Measurements from ENCODE around the gene MED25.
A peak's percentile ranks its signal among the peaks of the same experiment; 100 is the strongest.

MED25 gene

DNA sequence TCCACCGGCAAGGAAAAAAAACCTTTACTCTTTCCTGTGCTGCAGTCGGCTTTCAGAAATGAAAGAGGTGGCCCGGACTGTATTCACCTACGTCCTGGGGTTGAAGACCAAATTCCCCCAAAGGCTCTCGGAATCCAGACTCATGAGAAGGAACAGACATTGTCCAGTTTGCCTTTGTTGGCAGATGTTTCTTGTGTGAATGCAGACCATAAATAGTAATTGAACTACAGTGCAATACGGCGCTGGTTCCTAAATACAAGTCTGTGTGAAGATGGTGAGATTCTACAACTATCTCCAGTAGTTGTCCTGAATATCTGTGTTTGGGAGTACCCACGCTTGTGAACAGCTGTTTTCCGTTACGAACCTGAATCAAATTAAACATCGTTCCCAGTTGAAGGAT is 21.6 kb downstream of the MED25 start:
- FAIRE-seq = no peak
- DNase-seq (ENCODE audit: insufficient read length, low spot score) = no peak

- FAIRE-seq (no peak), DNase-seq (ENCODE audit: insufficient read length, low spot score) (no peak)
Measured at GRCh38 chr19:49840321-49840720, 22.2 kb downstream of the MED25 start.

DNA sequence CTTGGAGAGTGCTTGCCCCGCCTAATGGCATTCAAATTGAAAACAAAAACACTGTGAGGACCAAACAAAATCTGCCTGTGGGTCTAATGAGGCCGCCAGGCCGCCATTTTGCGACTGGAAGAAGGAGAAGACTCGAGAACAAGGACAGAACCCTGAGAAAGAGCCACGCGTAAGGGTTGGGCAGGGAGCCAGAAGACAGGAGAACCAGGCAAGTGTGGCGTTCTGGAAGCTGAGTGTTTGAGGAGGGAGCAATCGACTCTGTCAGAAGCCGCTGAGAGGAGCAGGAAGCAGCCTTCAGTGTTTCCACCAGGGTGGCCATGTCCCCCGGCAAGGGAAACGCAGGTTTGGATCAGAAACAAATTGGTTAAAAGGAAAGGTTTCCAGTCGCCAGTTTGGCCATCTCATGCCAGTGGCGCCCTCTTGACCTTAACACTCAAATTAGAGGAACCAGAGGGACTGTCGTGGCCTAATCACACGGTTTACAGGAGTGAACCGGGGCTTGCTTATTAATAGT is 22.7 kb downstream of the MED25 start:
- DNase-seq (ENCODE audit: insufficient read length, low spot score) (no peak), FAIRE-seq (no peak)

DNA sequence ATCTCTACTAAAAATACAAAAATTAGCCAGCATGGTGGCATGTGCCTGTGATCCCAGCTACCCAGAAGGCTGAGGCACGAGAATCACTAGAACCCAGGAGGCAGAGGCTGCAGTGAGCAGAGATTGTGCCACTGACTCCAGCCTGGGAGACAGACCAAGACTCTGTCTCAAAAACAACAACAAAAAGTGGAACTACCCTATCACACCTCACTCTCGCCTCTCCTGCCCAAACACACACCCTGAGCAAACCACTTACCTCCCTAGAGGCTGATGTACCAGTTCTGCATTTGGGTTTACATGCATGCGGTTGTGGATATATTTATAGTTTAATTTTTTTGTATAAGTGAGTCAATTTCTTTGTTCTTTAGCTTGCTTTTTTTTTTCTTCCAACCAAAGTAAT is 25.2 kb downstream of the MED25 start:
- DNase-seq (ENCODE audit: insufficient read length, low spot score) = no peak
- no peak for FAIRE-seq

DNA sequence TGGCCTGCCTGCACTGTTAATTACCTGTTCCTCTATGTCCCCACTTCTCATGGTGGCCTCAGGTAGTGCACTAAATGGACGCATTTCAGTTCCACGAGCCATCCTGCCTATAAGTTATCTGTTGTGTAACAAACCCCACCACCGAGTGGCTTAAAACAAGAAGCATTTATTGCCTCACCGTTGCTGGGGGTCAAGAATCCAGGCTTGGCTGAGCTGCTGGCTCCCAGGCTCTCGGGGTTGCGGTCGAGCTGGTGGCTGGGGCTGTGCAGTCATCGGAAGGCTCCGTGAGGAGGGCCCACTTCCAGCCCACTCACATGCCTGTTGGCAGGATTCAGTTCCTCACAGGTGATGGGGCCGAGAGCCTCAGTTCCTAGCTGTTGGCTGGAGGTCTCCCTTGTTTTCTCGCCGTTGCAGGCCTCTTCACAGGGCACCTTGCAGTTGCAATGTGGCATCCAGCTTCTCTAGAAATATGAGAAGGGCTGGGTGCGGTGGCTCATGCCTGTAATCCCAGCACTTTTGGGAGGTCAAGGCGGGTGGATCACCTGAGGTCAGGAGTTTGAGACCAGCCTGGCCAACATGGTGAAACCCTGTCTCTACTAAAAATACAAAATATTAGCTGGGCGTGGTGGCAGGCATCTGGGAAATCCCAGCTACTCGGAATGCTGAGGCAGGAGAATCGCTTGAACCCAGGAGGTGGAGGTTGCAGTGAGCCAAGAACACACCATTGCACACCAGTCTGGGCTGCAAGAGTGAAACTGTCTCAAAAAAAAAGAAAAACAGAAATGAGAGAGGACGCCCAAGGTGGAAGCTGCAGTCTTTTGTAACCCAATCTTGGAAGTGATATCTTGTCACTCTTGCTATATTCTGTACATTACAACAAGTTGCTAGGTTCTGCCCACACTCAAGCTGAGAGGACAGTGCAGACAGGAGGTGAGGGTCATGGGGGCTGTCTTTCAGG is 26.3 kb downstream of the MED25 start:
- no peak for FAIRE-seq
- DNase-seq (ENCODE audit: insufficient read length, low spot score) = no peak

DNA sequence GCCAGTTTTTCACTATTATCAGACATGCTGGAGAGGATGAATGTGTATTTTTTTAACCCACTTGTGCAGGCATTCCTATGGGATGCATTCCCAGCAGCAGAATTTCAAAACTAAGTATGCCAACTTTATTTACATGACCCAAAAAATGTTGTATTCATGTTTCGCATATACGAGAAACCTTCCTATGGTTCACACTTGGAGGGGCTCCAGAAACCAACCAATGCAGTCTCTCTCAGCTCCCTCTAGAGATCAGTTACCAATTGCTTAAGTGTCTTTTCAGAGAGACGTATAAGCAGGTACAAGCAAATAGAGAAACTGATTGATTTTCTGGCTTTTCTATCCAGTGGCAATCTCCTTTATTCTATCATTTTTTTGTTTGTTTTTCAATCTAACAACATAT is 27.3 kb downstream of the MED25 start:
- DNase-seq (ENCODE audit: insufficient read length, low spot score) = no peak
- no peak for FAIRE-seq

DNA sequence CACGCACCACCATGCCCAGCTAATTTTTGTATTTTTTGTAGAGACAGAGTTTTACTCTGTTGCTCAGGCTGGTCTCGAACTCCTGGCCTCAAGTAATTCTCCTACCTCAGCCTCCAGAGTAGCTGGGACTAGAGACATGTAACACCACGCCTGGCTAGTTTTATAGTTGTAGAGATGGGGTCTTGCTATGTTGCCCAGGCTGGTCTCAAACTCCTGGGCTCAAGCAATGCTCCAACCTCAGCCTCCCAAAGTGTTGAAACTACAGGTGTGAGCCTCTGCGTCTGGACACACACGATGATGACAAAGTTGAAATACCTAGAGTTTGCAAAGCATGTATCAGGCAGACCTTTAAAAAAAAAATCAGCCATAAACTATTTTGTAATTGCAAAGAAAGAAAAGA is 28.3 kb downstream of the MED25 start:
- FAIRE-seq (no peak), DNase-seq (ENCODE audit: insufficient read length, low spot score) (no peak)

GRCh38 chr19:49847731-49848696 is 29.9 kb downstream of the MED25 start:
- DNase-seq (ENCODE audit: insufficient read length, low spot score) = peak; percentile 53

DNA sequence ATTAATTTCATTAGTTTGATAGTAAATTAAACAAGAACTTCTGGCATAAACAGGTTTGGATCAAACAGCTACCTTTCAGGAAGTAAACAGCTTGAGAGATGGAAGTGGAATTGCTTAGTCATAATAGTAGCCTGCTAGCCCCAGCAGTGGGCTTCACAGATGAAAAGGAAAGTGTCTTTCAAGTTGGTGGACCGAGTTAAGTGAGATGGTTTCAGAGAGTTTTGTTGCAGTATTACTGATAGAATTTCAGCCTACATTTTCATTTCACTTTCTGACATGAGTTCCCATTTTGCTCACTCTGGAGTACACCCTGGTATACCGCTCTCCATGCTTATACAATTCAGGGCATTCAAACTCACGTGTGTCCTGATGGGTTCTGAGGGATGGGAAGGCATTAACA is 30.8 kb downstream of the MED25 start:
- no peak for FAIRE-seq
- no peak for DNase-seq (ENCODE audit: insufficient read length, low spot score)

More at GRCh38 chr19:49847731-49848696, 29.9 kb downstream of the MED25 start:
- no peak for FAIRE-seq

- no peak for FAIRE-seq
- DNase-seq (ENCODE audit: insufficient read length, low spot score) = no peak
Measured at GRCh38 chr19:49849433-49850220, 31.5 kb downstream of the MED25 start.

DNA sequence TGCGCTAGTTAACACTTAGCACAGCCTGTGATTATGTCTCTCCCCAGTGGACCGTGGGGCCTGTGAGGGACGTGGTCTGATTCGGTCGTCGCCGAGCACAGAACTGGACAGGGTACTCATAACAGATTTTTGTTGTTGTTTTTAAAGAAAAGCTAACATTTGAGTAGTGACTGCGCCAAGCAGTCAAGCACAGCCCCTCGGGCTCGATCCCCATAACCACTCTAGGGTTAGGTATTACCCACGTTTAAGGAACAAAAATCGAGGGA is 32.1 kb downstream of the MED25 start:
- no peak for FAIRE-seq

DNA sequence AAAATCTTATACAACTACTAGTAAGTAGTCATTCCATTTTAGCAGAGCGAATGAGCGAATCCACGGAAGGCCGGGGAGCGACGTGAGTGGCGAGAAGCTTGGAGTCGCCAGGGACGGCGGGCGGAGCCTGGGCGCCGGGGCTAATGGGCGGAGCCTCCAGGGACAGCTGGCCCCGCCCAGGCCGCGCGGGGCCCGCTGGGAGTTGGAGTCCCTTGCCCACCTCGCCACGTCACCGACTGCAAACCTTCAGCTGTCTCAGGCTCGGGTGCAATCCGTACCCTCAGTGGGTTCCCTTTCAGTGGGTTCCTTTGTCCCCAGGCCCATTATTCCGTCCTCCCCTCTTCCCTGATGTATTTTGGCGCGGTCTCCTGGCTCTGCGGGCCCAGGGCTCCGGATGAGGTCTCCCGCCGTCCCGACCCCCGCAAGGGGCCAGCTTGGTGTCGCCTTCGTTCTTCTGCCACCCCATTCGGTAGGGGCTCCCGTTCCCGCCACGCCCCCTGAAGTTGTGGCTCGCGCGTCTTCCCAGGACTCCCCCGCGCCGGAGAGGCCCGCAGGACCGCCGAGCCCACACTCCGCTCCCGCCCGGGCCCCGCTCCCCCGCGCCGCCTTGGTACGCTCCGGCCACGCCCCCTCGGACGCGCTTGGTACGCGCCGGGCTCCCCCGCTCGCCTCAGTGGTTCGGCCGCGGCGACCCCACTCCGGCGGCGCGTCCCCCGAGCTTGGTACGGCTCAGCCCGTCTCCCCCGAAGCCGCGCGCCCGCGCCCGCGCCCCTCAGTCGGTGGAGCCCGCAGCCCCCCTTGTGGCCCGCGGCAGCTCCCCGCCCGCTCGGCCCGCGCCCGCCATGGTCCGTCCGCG is 32.6 kb downstream of the MED25 start, which contains the start of gene PTOV1:
Gene PTOV1, plus strand, starts transcription at position 673 of the 856 bp plus-strand sequence.
- peak; percentile 93 for DNase-seq (ENCODE audit: insufficient read length, low spot score)
- peak; percentile 55 for FAIRE-seq

More for the DNA sequence above, 32.1 kb downstream of the MED25 start:
- DNase-seq (ENCODE audit: insufficient read length, low spot score) = no peak

GRCh38 chr19:49851456-49852259 is 33.6 kb downstream of the MED25 start:
- DNase-seq (ENCODE audit: insufficient read length, low spot score) (no peak), FAIRE-seq (no peak)

DNA sequence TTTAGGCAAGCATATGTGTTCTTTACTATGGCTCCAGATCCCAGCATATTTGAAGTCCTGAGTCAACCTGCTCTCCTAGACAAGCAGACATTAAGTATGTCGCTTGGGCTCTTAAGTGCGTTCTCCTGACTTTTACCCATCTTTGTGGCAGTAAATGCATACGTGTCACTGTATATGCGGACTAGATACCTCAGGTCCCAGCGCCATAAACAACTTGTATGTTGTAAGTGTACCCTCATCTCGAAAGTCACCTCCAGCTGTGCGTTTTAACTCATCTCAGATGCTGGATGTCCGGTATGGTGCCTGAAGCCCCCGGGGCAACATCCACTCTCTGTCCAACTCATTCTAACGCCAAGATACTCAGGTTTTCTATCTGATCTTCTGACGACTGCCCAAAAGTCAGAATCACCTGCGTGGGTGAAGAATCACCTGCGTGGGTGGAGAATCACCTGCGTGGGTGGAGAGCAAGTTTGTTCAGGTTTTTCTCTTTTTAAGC is 34.6 kb downstream of the MED25 start:
- FAIRE-seq (no peak), DNase-seq (ENCODE audit: insufficient read length, low spot score) (no peak)

DNA sequence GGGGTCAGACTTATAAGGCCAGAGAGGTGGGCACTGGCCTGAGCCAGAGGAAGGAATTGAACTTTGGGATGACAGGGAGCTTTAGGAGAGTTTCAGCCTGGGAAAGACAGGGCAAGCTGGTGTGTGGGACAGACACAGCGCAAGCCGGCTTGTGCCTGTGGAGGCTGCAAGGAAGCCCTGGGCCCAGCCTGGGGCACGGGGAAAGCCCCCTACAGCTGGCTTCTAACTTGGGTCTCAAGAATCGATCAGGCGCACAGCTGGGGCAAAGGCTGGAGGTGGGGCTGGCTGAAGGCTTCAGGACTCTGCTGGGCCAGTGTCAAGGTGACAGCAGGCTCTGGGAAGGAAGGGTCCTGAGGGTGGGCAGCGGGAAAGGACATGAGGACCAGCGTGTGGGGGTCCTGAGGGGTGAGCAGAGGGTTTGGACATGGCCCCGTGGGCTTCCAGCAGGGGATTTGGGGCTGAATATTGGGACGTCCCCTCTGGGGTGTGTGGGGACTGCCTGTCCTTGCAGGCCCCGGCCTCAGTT is 35.8 kb downstream of the MED25 start:
- DNase-seq (ENCODE audit: insufficient read length, low spot score) = no peak
- FAIRE-seq = no peak

- FAIRE-seq (no peak), DNase-seq (ENCODE audit: insufficient read length, low spot score) (no peak)
Measured at GRCh38 chr19:49854378-49855263, 36.5 kb downstream of the MED25 start.

DNA sequence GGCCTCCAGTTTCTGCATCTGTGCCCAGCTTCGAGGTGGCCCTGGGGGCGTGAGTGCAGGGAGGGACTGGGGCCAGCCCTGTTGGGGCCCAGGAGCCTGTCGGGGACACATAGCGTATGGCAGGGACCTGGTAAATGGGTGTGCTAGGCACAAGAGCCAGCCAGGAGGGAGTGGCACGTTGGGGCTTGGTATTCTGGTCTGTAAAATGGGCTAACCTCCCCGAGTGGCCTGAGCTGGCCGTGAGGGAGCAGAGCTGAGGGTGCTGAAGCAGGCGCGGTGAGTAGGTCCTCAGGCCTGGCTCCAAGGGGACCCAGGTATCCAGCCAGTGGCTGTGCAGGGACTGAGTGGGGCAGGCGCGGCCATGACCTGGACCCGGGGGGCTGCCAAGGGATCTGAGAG is 37.2 kb downstream of the MED25 start:
- FAIRE-seq (no peak), DNase-seq (ENCODE audit: insufficient read length, low spot score) (no peak)
